ENCODE results near the gene MIS18BP1. TPM values are rescaled to one million over a fixed set of nuclear protein-coding genes. Genes with fewer than 3 reads are reported as not detected.
"Not testable (repeated sequence)": the region's sequence is repeated elsewhere in the genome, so short reads cannot be mapped to it uniquely, and the experiment has no call there.

MIS18BP1 gene
- total RNA-seq, 1 experiment from 2014 or later: 21.1 TPM

- H3K4me1 ChIP-seq (ENCODE audit: control insufficient read depth, insufficient read depth, low read length); in situ Hi-C loops (cut with HindIII; ENCODE audit: low pct_unique_long_range_greater_than_20kb, low sequenced_read_pairs); H3K27me3 ChIP-seq (ENCODE audit: control insufficient read depth, insufficient read depth, low read length); H3K4me3 ChIP-seq (ENCODE audit: low read depth in 2 of 2, low read length in 2 of 2); intact Hi-C loops (cut with micrococcal nuclease; ENCODE audit: unreplicated experiment); CTCF ChIA-PET; POLR2A ChIA-PET; H3K9me3 ChIP-seq (ENCODE audit: control insufficient read depth, insufficient read depth, low read depth, low read length); H3K27ac ChIP-seq (ENCODE audit: low read length); DNase-seq (ENCODE audit: low read depth, low spot score); H3K36me3 ChIP-seq (ENCODE audit: control insufficient read depth, insufficient read depth, low read length); ATAC-seq; BruUV-seq (replicated peaks): not testable (repeated sequence)
These were observed 39.3 kb downstream of the MIS18BP1 start for GRCh38 chr14:45213716-45214115.

GRCh38 chr14:45212231-45212630 is 40.8 kb downstream of the MIS18BP1 start:
- CTCF ChIA-PET: no interaction called here
- POLR2A ChIA-PET: no interaction called here
- no peak for ATAC-seq
- H3K9me3 ChIP-seq (ENCODE audit: control insufficient read depth, insufficient read depth, low read depth, low read length): no peaks in the 10 kb centered on the region
- peaks cover 9% of the 10 kb centered on the region for H3K36me3 ChIP-seq (ENCODE audit: control insufficient read depth, insufficient read depth, low read length)
- no peak for TF ChIP-seq POLR2AphosphoS5 (IDR thresholded peaks at IDR 0.05; ENCODE audit: low read depth, low read length)
- no peak for TF ChIP-seq CTCF (IDR thresholded peaks at IDR 0.05)
- TF ChIP-seq REST (IDR thresholded peaks at IDR 0.05; ENCODE audit: insufficient read depth in 1 of 2, low read depth in 2 of 2, low read length in 1 of 2): no peak
- no peak for TF ChIP-seq TCF7L2 (IDR thresholded peaks at IDR 0.05; ENCODE audit: low read depth, low read length)
- no peak for TF ChIP-seq SIN3A (IDR thresholded peaks at IDR 0.05; ENCODE audit: borderline replicate concordance, insufficient read depth, low read depth, low read length)
- in situ Hi-C loops (cut with HindIII; ENCODE audit: low pct_unique_long_range_greater_than_20kb, low sequenced_read_pairs): no loop called here
- no peaks in the 10 kb centered on the region for H3K4me1 ChIP-seq (ENCODE audit: control insufficient read depth, insufficient read depth, low read length)
- DNase-seq (ENCODE audit: low read depth, low spot score): no peak
- intact Hi-C loops (cut with micrococcal nuclease; ENCODE audit: unreplicated experiment): no loop called here
- H3K27ac ChIP-seq (ENCODE audit: low read length): no peak overlapping the region
- H3K27me3 ChIP-seq (ENCODE audit: control insufficient read depth, insufficient read depth, low read length): no peaks in the 10 kb centered on the region
- no TSS peak for BruUV-seq (replicated peaks)
- H3K4me3 ChIP-seq (ENCODE audit: low read depth in 2 of 2, low read length in 2 of 2): no peak overlapping the region

- Histone ChIP-seq H3K27ac (ENCODE audit: low read length) (no peak overlapping the region), H3K4me3 (ENCODE audit: low read depth in 2 of 2, low read length in 2 of 2) (no peak overlapping the region), H3K27me3 (ENCODE audit: control insufficient read depth, insufficient read depth, low read length) (no peaks in the 10 kb centered on the region), H3K9me3 (ENCODE audit: control insufficient read depth, insufficient read depth, low read depth, low read length) (no peaks in the 10 kb centered on the region), H3K36me3 (ENCODE audit: control insufficient read depth, insufficient read depth, low read length) (peaks cover 7% of the 10 kb centered on the region), H3K4me1 (ENCODE audit: control insufficient read depth, insufficient read depth, low read length) (no peaks in the 10 kb centered on the region)
- in situ Hi-C loops (cut with HindIII; ENCODE audit: low pct_unique_long_range_greater_than_20kb, low sequenced_read_pairs): no loop called here
- BruUV-seq (replicated peaks): no TSS peak
- CTCF ChIA-PET: no interaction called here
- POLR2A ChIA-PET: no interaction called here
- DNase-seq (ENCODE audit: low read depth, low spot score) (no peak), ATAC-seq (no peak)
- TF ChIP-seq POLR2AphosphoS5 (IDR thresholded peaks at IDR 0.05; ENCODE audit: low read depth, low read length) (no peak), REST (IDR thresholded peaks at IDR 0.05; ENCODE audit: insufficient read depth in 1 of 2, low read depth in 2 of 2, low read length in 1 of 2) (no peak), TCF7L2 (IDR thresholded peaks at IDR 0.05; ENCODE audit: low read depth, low read length) (no peak), CTCF (IDR thresholded peaks at IDR 0.05) (no peak)
- intact Hi-C loops (cut with micrococcal nuclease; ENCODE audit: unreplicated experiment): no loop called here
These were observed 41.7 kb downstream of the MIS18BP1 start for GRCh38 chr14:45211295-45211694.
